Inflammatory macrophage (primary cell): ENCODE results near the gene C2orf69.

Experiments
- DNase-seq, 2 donors: peaks; one replicate each; pipeline ENCODE4 v3.0.0-alpha.2; 2020 to 2022

Gene C2orf69

GRCh38 chr2:199972088-199972626 lies 61.1 kb downstream of the C2orf69 start:
- DNase-seq = no peak

GRCh38 chr2:199973703-199974102 lies 62.6 kb downstream of the C2orf69 start:
- peak in 1 of 2 donors; percentile 9 for DNase-seq

- no peak for DNase-seq
These were observed 64.3 kb downstream of the C2orf69 start for GRCh38 chr2:199975273-199975895.
